Lung microvascular endothelial cell (primary cell): Measurements from ENCODE around the gene PRKG1. TPM values are rescaled to one million over a fixed set of nuclear protein-coding genes. Genes with fewer than 3 reads are reported as not detected.

ENCODE experiments used
- DNase-seq, 2 donors: peaks; one replicate each; pipeline versions ENCODE4 v3.0.0 to v3.0.0-alpha.2; 2010; ENCODE audit warnings: low read depth in 2 of 2
- total RNA-seq: library from RNA; depleted of rRNA; stranded (reverse); fragments of >200 nt; gene quantifications from 2 replicates; pipeline ENCODE4 v1.2.1, GENCODE V29; 2014

Gene PRKG1
- total RNA-seq, 1 donor from 2014 or later: 3.6 TPM

DNA sequence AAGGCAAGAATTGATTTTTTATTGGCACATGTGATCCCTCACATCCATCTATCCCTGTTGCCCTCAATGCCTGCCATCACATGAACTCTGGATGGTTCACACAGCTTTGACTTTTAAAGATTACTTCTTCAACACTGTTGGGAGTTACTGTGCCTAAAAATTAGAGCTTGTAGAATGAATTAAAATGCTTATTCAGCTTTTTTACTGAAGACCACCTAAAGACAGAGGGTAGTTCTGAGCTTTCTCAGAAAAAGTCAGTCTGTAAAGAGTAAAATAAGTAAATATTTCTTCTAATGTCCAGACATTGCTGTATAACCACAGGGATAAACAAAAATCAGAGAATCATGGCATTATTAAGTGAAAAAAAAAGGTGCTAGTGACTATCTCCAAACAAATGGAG lies 718.4 kb downstream of the PRKG1 start:
- DNase-seq: no peak

DNA sequence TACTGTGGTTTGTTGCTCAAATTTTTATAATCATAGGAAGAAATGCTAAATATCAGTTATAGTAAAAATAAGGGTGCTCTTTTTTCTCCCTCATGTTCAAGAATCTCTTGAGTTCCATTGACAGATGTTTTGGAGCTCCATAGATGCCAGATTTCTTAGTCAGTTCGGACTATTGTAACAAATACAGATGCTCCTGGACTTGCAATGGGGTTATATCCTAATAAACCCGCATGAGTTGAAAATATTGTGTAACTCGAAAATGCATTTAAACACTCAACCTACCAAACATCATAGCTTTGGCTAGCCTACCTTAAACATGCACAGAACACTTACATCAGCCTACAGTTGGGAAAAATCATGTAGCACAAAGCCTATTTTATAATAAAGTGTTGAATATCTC lies 725.8 kb downstream of the PRKG1 start:
- DNase-seq: no peak

DNA sequence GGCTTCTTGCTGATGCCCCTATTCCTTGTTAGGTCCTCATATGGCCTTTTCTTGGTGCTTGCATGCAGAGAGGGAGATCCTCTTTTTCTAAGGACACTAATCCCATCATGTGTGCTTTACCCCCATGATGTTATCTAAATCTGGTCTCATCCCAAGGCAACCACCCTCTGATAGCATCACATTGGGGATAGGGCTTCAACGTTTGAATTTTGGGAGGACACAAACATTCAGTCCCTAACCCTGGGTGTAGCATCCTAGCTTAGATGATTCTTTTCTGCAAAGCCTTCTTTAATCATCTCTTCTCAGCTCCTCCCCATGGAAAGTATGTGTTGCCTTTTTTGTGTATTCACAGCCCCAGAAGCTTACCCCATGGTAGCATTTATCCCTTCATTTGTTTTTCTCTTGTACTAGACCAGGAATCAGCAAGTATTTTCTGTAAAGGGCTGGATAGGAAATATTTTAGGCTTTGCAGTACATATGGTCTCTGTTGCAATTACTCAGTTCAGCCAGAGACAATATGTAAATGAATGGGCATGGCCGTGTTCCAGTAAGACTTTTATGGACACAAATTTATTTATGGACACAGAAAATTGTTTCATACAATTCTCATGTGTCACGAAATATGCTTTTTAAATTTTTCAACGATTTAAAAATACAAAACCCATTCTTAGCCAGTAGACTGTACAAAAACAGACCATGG lies 726.6 kb downstream of the PRKG1 start:
- no peak for DNase-seq

DNA sequence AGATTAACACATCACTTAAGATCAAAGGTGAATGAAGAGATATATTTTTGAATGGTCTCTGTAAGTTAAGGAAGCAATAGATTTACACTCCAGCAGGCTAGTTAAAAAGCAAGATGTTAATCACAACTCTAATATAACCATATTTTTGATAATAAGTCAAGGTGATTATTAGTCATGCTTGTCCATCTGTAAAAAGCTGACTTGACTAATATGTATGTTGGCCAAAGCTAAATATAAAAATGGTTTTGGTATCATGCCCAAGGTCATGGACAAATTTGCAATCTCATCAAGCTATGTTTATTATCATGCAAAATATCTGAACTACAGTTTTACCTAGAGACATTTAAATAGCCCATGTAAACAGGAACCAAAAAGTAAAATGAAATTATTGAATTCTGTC lies 727.7 kb downstream of the PRKG1 start:
- DNase-seq: no peak

DNA sequence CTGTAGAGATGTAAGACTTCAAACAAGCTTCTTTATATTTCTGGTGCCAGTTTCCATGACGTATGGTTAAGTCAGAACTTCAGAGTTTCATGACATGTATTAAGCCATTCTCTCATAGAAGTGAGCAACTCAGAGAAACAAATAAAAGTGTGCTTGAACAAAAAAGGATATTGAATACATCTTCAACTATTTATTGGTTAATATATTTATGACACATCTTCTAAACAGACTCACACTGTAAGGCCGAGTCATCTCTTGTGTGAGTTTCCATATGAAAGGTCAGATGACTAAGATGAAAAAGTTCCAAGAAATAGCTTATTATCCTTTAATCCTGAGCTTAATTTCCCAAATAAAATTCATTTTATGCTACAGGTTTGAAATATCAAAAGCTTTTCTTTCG lies 730.6 kb downstream of the PRKG1 start:
- no peak for DNase-seq

DNA sequence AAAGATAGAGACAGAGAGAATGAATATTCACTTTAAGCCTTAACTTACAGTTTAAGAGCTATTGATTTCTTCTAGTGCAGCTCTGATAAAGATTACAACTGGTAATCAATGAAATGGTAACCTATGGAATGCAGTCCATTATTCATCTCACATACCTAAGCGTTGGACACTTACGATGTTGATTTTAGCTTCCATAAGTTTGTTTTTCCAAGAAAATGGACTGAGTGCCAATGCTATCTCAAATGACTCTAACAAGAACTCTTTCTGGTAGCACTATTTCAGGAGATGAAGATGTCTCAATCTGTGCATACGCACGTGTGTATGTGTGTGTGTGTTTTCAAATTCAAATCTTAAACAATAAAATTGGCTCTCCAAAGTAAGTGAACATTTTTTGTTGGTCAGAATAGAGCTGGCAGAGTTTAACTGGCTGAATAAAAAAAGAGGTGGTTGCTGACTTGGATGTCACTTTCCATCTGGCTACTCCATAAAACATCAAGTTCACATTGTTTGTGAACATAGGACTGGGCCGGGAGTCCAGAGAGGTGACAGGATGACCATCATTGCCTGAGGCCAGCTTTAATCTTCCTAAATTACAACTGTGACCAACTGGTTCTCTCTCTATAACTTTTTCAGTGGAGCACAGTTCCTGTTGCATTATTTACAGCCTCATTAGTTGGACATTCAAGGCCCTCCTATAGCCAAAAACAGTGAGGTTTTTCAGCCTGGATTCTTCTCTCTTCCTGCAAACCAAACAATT lies 732.0 kb downstream of the PRKG1 start:
- no peak for DNase-seq

DNA sequence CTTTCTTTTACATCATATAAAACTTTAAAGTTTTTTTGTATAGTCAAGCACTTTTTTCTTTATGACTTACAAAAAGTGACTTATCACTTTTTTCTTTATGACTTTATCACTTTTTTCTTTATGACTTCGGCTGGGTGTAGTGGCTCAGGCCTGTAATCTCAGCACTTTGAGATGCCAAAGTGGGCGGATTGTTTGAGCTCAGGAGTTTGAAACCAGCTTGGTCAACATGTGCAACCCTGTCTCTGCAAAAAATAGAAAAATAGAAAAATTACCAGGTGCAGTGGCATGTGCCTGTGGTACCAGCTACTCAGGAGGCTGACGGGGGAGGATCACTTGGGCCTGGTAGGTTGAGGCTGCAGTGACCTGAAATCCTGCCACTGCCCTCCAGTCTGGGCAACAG lies 733.9 kb downstream of the PRKG1 start:
- no peak for DNase-seq

DNA sequence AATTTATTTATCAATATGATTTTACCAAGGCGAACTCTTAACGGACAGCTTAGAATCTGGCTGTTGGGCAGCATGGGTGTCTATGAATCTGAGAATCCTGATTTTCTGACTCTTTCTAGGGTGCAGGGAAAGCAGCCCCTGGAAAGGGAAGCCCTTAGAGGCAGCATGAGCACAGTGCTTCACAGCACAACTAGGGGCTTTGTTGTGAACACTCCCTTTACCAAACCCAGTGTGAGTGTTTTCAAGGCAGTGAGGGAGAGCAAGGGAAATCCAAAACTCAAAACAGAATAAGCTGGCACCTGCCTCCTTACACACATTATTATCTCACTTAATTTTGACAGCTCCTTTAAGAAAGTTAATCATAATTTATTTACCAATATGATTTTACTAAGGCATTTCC lies 741.4 kb downstream of the PRKG1 start:
- no peak for DNase-seq

DNA sequence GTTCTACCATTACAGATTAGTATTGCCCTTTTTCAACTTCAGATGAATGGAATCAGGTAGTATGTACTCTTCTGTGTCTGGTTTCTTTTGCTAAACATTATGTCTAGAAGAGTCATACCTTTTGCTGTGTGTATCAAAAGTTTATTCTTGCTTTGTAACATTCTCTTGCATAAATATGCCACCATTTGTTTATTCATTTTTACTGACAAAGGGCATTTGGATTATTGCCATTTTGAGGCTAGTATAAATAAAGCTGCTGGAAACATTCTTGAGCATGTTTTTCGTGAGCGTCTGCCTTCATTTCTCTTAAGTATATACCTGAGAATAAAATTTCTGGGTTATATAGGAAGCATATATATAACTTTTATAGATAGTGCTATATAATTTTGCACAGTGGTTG lies 746.8 kb downstream of the PRKG1 start:
- DNase-seq: no peak

DNA sequence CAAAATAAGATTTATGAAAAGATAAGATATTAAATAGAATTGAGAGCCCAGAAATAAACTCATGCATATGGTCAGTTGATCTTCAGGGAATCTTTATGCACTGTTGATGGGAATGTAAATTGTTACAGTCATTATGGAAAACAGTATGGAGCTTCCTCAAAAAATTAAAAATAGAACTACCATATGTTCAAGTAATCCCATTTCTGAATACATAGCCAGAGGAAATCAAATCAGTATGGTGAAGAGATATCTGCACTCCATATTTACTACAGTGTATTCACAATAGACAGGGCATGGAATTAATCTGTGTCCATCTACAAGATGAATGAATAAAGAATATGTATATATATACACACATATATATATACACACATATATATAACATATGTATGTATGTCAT lies 747.5 kb downstream of the PRKG1 start:
- DNase-seq: no peak

DNA sequence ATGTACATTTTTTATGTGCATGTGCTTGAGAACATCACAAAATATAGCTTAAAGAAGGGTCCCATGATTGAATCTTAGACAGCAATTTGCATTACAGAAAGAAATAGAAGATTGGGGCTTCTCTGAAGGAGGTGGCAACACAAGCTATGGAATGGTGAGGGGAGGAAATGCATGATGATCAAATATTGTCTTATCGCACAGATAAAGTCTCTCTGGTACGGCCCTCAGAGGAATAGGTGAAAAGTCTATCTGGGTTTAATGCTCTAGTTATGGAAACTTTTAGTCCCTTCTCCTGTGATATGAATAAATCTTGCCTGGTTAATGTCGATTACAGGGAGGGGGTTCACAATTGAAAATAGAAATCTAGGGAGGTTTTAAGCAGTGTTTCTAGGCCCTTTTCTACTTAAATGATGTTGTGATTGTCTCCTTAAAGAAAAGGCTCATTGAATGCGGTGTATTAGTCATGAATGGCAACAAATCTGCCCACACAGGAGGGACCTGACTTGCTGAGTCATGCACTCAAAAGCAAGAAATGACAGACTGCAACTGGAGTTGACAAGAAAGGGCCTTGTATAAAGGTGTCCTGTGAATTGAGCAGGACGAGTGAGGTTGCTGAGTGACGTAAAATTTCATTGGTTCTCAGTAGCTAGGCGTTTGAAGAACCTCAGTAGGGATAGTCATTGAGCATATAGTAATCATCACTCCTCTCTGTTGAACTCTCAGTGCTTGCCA lies 758.5 kb downstream of the PRKG1 start:
- peak; percentile 6 for DNase-seq

DNA sequence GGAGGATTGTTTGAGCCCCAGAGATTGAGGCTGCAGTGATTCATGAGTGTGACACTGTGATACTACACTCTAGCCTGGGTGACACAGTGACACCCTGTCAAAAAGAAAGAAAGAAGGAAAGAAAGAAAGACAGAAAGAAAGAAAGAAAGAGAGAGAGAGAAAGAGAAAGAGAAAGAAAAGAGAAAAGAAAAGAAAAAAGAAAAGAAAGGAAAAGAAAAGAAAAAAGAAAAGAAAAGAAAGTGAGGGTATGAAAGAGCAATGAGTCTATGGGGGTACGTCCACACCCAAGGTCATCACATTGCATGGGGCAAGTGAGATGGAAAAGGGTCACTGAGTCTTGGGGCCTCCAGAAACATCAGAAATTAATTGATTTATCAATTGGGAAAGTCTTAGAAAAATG lies 760.3 kb downstream of the PRKG1 start:
- DNase-seq: no peak

DNA sequence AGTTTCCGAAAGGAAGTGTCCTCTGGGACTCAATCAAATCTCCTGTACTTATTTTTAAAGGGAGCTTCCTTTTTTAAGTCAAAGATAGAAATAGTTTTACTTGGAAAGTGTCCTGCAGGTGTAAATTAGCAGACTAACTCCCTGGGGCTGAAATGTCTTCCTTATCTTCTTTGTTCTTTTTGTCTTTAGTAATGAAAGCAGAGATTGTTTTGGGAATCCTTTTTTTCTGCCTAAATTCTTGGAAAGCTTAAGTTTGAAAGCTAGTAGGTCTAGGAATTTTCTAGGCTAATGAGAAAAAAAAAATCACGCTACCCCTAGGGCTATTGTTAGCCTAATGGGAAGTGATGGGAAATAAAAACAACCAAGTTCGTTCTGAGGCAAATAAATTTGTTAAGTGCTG lies 764.2 kb downstream of the PRKG1 start:
- no peak for DNase-seq

DNA sequence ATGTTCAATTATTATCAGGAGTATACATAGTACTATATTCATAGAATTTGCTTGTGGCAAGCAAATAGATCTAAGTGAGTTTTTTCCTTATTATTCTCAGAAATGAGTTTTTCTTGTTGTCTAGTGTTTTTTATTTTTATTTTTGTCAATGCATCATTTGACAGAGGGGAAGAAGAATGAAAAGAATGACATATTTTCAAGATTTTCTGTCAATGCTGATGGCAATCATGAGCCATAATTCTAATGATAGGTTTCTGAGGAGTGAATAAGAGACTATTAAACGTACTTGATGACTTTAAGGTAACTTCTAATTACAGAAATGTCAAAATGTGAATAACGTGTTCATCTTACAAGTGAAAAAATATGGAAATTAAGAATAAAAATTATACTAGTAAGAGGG lies 769.7 kb downstream of the PRKG1 start:
- DNase-seq: no peak

DNA sequence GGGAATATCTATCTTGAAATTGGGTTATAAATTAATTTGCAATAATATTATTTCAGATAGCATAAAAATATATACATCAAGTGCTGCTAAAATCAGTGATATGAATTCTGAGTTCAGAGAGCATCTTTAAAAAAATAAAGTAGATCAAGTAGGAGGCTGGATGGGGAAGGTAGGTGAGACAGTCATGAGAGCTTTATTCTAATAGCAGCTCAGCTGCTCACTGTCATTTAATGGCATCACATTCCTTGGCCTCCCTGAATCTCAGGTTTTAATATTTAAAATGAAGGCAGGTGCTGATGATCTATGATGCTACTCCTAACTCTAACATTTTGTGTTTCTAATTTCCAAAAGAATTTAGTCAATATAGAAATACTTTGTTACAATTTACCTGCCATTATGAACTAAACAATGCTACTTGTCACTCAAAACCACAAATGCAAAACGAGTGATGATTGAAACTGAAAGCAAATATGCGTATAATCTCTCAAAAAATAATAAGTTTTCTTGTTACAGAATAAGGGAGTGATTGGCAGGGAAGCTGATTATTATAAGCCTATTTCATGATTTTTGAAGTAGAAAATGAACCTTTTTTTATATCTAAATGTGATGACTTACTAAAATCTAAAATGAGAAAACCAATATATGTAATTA lies 772.7 kb downstream of the PRKG1 start:
- DNase-seq: no peak

DNA sequence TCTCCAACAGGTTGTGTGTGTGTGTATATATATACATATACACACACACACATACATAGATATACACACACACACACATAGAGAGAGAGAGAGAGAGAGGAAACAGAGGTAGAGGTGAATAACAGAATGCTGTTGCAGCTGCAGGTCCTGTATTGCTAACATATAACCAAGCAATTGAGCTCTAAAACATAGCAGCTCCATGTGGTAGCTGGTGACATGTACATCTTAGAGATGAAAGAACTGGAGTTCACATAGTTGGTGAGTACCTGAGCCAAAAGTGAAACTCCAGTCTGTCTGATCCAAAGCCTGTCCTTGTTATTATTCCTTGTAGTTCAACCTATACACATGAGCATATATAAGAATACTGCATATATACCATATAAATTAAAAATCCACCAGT lies 778.0 kb downstream of the PRKG1 start:
- no peak for DNase-seq

DNA sequence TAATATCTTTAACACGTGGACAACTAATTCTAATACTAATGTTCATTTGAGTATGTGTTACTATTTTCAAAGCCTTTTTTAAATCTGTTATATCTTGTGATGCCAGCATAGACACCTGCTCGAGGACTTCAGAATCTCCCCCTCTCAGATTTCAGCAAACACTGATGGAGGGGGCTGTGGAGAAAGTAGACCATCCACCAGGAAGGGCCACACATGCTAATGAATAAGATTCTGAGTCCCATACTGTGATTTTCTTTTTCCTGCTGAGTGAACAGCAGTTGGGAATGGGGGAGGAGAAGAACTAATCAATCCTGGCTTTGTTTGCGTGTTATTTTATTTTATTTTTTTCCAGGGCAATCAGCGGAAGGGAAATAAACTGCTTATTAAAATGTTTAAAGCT lies 783.0 kb downstream of the PRKG1 start:
- no peak for DNase-seq

DNA sequence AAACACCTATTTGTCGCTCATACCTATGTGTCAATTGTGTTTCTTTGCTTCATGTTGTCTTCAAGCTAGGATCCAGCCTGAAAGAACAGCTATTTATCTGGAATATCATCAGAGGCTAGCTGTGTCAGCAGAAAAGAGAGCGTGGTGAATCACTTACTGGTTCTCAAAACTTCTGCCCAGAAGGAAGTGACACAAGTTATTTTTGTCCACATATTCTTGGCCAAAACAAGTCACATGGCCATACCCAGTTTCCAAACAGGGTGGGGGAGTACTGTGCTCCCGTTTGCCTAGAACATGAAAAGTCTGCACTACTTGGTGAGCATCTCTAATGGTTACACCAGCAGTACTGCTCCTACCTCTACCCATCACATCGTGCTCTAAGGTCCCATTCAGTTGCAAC lies 786.0 kb downstream of the PRKG1 start:
- peak; percentile 3 to 52 for DNase-seq

DNA sequence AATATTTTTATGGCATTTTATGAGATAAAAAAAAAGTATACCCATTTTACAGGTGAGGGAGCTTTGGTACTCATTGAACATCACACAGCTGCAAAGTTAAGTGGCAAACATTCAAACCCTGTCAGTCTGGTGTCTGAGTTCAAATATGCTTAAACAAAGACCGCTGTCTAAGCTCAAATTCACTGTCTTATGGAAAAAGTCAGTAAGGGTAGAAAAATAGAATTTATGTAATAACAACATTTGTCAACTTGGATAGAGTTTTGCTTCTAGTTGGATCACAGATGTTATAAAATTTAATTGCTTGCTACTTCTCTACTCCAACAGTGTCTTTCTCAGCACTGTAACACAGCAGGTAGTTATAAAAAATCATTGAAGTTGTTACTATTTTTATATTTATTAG lies 786.8 kb downstream of the PRKG1 start:
- DNase-seq: no peak

DNA sequence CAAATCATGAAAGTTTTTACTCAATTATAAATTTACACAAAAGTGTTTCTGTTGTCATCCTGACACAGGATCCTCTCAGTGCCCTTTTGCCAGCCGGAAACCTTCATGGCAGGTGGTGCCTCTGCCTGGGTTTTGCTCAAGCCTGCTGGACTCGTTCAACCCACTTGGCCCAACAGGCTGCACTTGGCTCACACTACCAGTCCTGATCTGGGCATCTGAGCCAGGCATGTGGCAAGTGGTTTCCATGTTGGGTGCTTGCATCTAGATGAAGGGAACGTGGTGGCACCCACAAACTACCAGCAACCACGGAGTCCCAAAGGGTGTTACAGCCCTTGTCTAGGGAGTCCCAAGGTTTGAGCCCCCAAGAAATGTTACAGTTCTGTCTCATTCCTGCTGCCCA lies 787.4 kb downstream of the PRKG1 start:
- no peak for DNase-seq

DNA sequence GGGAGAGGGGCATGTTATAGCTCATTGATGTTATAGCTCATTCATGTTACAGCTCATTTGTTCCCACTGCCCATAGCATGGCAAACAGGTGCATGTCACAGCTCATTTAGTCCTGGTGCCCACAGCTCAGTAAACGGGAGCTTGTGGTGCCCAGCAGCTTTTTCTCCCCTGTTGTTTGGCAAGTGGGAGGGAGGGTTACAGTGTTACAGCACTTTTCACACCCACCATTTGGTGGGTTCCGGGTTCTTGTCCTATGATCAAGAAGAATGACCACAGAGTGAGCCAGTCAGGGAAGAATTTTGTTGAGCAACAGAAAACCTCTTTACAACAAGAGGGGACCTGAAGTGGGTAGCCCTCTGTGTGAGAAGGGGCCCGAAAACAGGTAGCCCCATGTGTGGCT lies 787.9 kb downstream of the PRKG1 start:
- no peak for DNase-seq

DNA sequence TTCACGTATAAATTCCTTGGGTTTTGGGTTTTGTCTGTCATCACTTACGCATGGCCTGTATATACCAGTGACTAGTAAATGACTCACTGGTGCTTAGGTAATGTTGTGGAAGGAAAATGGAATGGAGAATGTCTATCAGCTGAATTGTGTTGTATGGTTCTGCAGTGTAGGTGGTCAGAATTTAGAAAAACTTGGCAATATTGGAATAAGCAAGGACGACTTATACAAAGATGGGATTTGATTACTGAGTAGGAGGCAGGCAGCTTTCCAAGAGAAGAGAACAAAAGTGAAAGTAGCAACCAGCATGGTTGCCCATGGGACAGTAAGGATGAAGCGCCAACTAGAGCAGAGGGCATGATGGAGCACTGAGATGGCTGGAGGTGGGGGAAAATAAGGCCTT lies 793.7 kb downstream of the PRKG1 start:
- peak in 1 of 2 donors; percentile 46 for DNase-seq
